Keratinocyte (primary cell): ENCODE results near the gene DESI2. TPM values are rescaled to one million over a fixed set of nuclear protein-coding genes. Genes with fewer than 3 reads are reported as not detected.

ENCODE experiments used
- DNase-seq: peaks from one replicate; pipeline ENCODE4 v3.0.0-alpha.2; 2011; ENCODE audit warnings: low read depth, missing footprints, low spot score
- FAIRE-seq: peaks from 2 replicates; lab custom pipeline; 2011; peaks lifted over from hg19 to GRCh38; lab: Jason Lieb, UNC
- H2AFZ ChIP-seq: 2 replicates; pipeline ENCODE4 v1.6.0; 2012; ENCODE audit warnings: low read length, control low read depth, inconsistent platforms; ENCODE audit not compliant: control insufficient read depth
- H3K27ac ChIP-seq: 2 replicates; pipeline ENCODE4 v1.5.1; 2011; ENCODE audit warnings: low read length; ENCODE audit not compliant: control insufficient read depth, insufficient read depth
- H3K27me3 ChIP-seq: 3 replicates; pipeline ENCODE4 v1.6.0; 2011; ENCODE audit warnings: low read length; ENCODE audit not compliant: control insufficient read depth, insufficient read depth; ENCODE audit errors: extremely low read depth
- H3K36me3 ChIP-seq, 2 experiments: 2 replicates in 1 of 2; 3 replicates in 1 of 2; pipeline ENCODE4 v1.5.1; 2011; ENCODE audit warnings: low read length in 2 of 2, mild to moderate bottlenecking in 1 of 2; ENCODE audit not compliant: control insufficient read depth in 2 of 2, insufficient read depth in 2 of 2; ENCODE audit errors: extremely low read depth in 1 of 2
- H3K4me1 ChIP-seq: 3 replicates; pipeline ENCODE4 v1.5.1; 2011; ENCODE audit warnings: low read length; ENCODE audit not compliant: control insufficient read depth, insufficient read depth; ENCODE audit errors: extremely low read depth
- H3K4me2 ChIP-seq: 3 replicates; pipeline ENCODE4 v1.6.0; 2011; ENCODE audit warnings: low read depth, low read length; ENCODE audit not compliant: control insufficient read depth, insufficient read depth; ENCODE audit errors: extremely low read depth
- H3K4me3 ChIP-seq, 3 experiments: fragments of 200-600 bp in 1 of 3; sonication (generic) in 1 of 3; 2 replicates in 2 of 3; 3 replicates in 1 of 3; pipeline ENCODE4 v1.5.1; 2011 to 2016; ENCODE audit warnings: low read length in 3 of 3, mild to moderate bottlenecking in 3 of 3, control low read depth in 2 of 3, inconsistent platforms in 1 of 3, low read depth in 1 of 3, mixed read lengths in 1 of 3, mixed run types in 1 of 3, moderate library complexity in 1 of 3; ENCODE audit not compliant: control insufficient read depth in 2 of 3, insufficient read depth in 2 of 3; ENCODE audit errors: extremely low read depth in 1 of 3
- H3K79me2 ChIP-seq: 2 replicates; pipeline ENCODE4 v1.6.0; 2012; ENCODE audit warnings: low read length; ENCODE audit not compliant: control insufficient read depth, insufficient read depth
- H3K9ac ChIP-seq: 3 replicates; pipeline ENCODE4 v1.6.0; 2011; ENCODE audit warnings: low read length; ENCODE audit not compliant: control insufficient read depth, insufficient read depth; ENCODE audit errors: extremely low read depth
- H3K9me1 ChIP-seq: 3 replicates; pipeline ENCODE4 v1.6.0; 2011; ENCODE audit warnings: low read length; ENCODE audit not compliant: control insufficient read depth, insufficient read depth; ENCODE audit errors: extremely low read depth
- H3K9me3 ChIP-seq: 2 replicates; pipeline ENCODE4 v1.5.1; 2012; ENCODE audit warnings: low read depth, low read length; ENCODE audit not compliant: control insufficient read depth
- H4K20me1 ChIP-seq: 3 replicates; pipeline ENCODE4 v1.6.0; 2011; ENCODE audit warnings: low read length; ENCODE audit not compliant: control insufficient read depth, insufficient read depth; ENCODE audit errors: extremely low read depth
- CTCF ChIP-seq, 3 experiments: IDR thresholded peaks in 1 of 3; conservative IDR thresholded peaks in 1 of 3; optimal IDR thresholded peaks in 1 of 3; 2 replicates in 2 of 3; 3 replicates in 1 of 3; pipeline versions ENCODE3 to v1.5.1; 2011; ENCODE audit warnings: low read length in 3 of 3, mild to moderate bottlenecking in 3 of 3, moderate library complexity in 2 of 3, control low read depth in 1 of 3, inconsistent platforms in 1 of 3; ENCODE audit not compliant: insufficient read depth in 2 of 3; ENCODE audit errors: extremely low read depth in 1 of 3
- EZH2 ChIP-seq: IDR thresholded peaks from one replicate; pipeline ENCODE4 v1.6.1; 2012; ENCODE audit warnings: inconsistent platforms, mild to moderate bottlenecking, low read length, moderate library complexity
- dilution Hi-C: fragments of 300-500 bp; cut with MboI; formaldehyde crosslinking; loops from one replicate; pipeline ENCODE4 v1.7.0; 2020; ENCODE audit warnings: low sequenced_read_pairs; ENCODE audit not compliant: extremely low pct_ligation_motif_present
- polyA plus RNA-seq, 5 experiments: library from polyadenylated mRNA; depleted of rRNA in 3 of 5; stranded (reverse) in 3 of 5; stranded (forward) in 1 of 5; unstranded in 1 of 5; fragments of >200 nt; gene quantifications; 1 replicate in 1 of 5; 2 replicates in 3 of 5; 3 replicates in 1 of 5; pipeline versions ENCODE4 v1.2.1 to v1.2.3, GENCODE V29; 2011 to 2012; ENCODE audit warnings: missing spikeins in 2 of 5, low read depth in 1 of 5, low replicate concordance in 1 of 5

The DESI2 gene
- polyA plus RNA-seq, 1 donor (not counting 4 experiments of a cell fraction or from before 2014, with no cell fraction given) = 33.9 TPM

DNA sequence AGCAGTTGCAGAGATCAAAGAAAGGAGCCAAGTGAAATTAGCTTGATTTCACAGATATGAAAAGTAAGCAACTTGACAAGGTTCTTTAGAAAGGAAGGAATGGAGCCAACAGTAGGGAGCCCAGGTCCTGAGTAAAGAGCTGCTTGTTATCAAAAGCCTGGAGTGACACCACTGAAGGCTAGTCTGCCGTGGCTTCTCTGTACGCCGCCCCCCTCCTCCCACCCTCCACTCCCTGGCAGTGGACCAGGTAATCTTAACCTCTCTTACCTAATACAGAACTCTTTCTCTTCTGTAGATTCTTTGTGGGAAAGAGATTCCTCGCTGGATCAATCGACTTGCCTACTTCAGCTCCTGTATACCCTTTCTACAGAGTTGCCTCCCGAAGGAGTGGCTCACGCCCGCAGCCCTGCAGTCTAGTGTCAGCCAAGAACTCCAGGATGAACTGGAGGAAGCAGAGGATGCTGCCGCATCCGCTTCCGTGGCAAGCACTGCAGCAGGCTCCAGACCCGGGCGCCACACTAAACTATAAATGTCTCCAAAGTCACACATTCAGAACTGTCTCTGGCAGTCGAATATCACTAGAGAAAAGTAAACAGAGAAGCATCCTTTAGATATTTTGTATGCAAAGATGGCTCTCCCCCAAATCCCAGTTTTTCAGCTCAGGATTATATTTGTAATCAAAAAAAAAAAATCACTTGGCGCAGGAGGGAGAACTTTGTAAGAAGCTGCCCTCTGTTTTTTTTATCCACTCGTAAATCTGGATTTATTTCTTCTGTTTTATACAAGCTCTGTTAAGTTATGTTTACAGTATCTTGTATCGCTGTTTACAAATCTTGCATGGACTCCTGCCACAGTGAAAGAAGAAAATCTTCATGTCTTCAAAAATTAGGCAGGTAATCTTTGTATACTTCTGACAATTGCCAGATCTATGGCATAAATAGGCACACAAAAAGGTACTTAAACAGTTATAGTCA lies 52.6 kb downstream of the DESI2 start:
- H3K4me1 ChIP-seq = no peaks in the 10 kb centered on the region
- dilution Hi-C loops = no loop called here
- H3K27me3 ChIP-seq = no peaks in the 10 kb centered on the region
- H3K9ac ChIP-seq = no peak overlapping the region
- peaks cover 0 to 3% of the 10 kb centered on the region in 2 experiments for H3K36me3 ChIP-seq
- no peak overlapping the region for H3K4me3 ChIP-seq
- no peaks in the 10 kb centered on the region for H3K9me3 ChIP-seq
- H4K20me1 ChIP-seq = no peaks in the 10 kb centered on the region
- DNase-seq (no peak), FAIRE-seq (no peak)
- TF ChIP-seq EZH2 (no peak), CTCF (optimal IDR thresholded peaks at IDR 0.05 in 1 of 3, IDR thresholded peaks at IDR 0.05 in 1 of 3, conservative IDR thresholded peaks at IDR 0.05 in 1 of 3; ENCODE audit: extremely low read depth in 1 of 3, insufficient read depth in 2 of 3, low read length in 3 of 3) (no peak)
- H3K4me2 ChIP-seq = no peak overlapping the region
- no peak overlapping the region for H2AFZ ChIP-seq
- H3K9me1 ChIP-seq = no peaks in the 10 kb centered on the region
- no peak overlapping the region for H3K27ac ChIP-seq
- no peaks in the 10 kb centered on the region for H3K79me2 ChIP-seq

DNA sequence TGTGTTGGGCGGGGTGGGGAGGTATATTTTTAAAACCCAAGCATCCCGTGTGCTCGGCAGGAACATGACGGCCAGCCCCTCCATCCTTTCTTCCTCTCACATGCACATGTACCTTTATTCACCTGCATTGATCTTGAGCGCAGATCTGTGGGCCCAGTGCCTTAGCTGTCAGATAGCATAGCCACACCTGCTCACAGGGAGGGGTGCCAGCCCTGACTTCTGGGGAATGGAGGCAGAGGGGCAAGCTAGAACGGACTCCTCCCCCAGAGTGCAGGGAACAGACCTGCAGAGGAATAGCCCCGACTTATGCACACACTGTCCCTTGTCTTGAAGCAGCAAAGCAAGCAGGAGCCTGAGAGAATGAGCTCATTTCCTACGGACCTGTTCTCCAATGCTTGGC lies 56.1 kb downstream of the DESI2 start:
- Histone ChIP-seq H3K9ac (no peak overlapping the region), H3K36me3 (peaks cover 0 to 3% of the 10 kb centered on the region in 2 experiments), H3K27me3 (no peaks in the 10 kb centered on the region), H3K9me3 (no peaks in the 10 kb centered on the region), H3K4me1 (no peaks in the 10 kb centered on the region), H3K4me3 (no peak overlapping the region), H3K4me2 (no peak overlapping the region), H3K27ac (no peak overlapping the region), H3K79me2 (no peaks in the 10 kb centered on the region), H2AFZ (no peak overlapping the region), H3K9me1 (no peaks in the 10 kb centered on the region), H4K20me1 (no peaks in the 10 kb centered on the region)
- dilution Hi-C loops = no loop called here
- FAIRE-seq (no peak), DNase-seq (no peak)
- TF ChIP-seq CTCF (optimal IDR thresholded peaks at IDR 0.05 in 1 of 3, IDR thresholded peaks at IDR 0.05 in 1 of 3, conservative IDR thresholded peaks at IDR 0.05 in 1 of 3; ENCODE audit: extremely low read depth in 1 of 3, insufficient read depth in 2 of 3, low read length in 3 of 3) (no peak), EZH2 (no peak)
